ENCODE results near the gene PCNX3. TPM values are rescaled to one million over a fixed set of nuclear protein-coding genes. Genes with fewer than 3 reads are reported as not detected.
A peak's percentile ranks its signal among the peaks of the same experiment; 100 is the strongest.

The PCNX3 gene
- total and polyA plus RNA-seq, 5 donors = 10.2 to 17.2 (median 13.9) TPM

GRCh38 chr11:65580756-65581155 lies 34.8 kb upstream of the PCNX3 start:
- WGBS = 92% methylated on average over 8 of the region's 8 CpGs
- Histone ChIP-seq H3K27me3 (ENCODE audit: control insufficient read depth, insufficient read depth) (no peaks in the 10 kb centered on the region), H3K4me3 (ENCODE audit: low read length) (no peak overlapping the region), H3K27ac (ENCODE audit: low read length) (no peak overlapping the region), H3K4me1 (ENCODE audit: control insufficient read depth, insufficient read depth, low read length) (peaks cover 7% of the 10 kb centered on the region), H3K9me3 (ENCODE audit: control insufficient read depth, low read length) (no peaks in the 10 kb centered on the region)
- DNase-seq (peak in 1 of 3 donors; percentile 51), ATAC-seq (no peak)
- intact Hi-C loops (cut with DNase I) = no loop called here

- DNase-seq = peak in 1 of 3 donors; percentile 47
- Histone ChIP-seq H3K4me3 (ENCODE audit: low read length) (no peak overlapping the region), H3K27ac (ENCODE audit: low read length) (no peak overlapping the region), H3K4me1 (ENCODE audit: control insufficient read depth, insufficient read depth, low read length) (peaks cover 5% of the 10 kb centered on the region), H3K9me3 (ENCODE audit: control insufficient read depth, low read length) (no peaks in the 10 kb centered on the region), H3K27me3 (ENCODE audit: control insufficient read depth, insufficient read depth) (no peaks in the 10 kb centered on the region)
- 91% methylated on average over 3 of the region's 3 CpGs for WGBS
- intact Hi-C loops (cut with DNase I) = no loop called here
- no peak for ATAC-seq
These were observed 33.6 kb upstream of the PCNX3 start for GRCh38 chr11:65581928-65582327.

- no peak for ATAC-seq
- peak in 1 of 3 donors; percentile 53 for DNase-seq
- no peaks in the 10 kb centered on the region for H3K9me3 ChIP-seq (ENCODE audit: control insufficient read depth, low read length)
- no peak overlapping the region for H3K4me3 ChIP-seq (ENCODE audit: low read length)
- no peak overlapping the region for H3K27ac ChIP-seq (ENCODE audit: low read length)
- peaks cover 2% of the 10 kb centered on the region for H3K4me1 ChIP-seq (ENCODE audit: control insufficient read depth, insufficient read depth, low read length)
- 84% methylated on average over 10 of the region's 10 CpGs for WGBS
- intact Hi-C loops (cut with DNase I) = no loop called here
- H3K27me3 ChIP-seq (ENCODE audit: control insufficient read depth, insufficient read depth) = no peaks in the 10 kb centered on the region
These were observed 32.0 kb upstream of the PCNX3 start for GRCh38 chr11:65583589-65583988.

- H3K4me1 ChIP-seq (ENCODE audit: control insufficient read depth, insufficient read depth, low read length) = peaks cover 2% of the 10 kb centered on the region
- 83% methylated on average over 8 of the region's 8 CpGs for WGBS
- H3K27me3 ChIP-seq (ENCODE audit: control insufficient read depth, insufficient read depth) = no peaks in the 10 kb centered on the region
- intact Hi-C loops (cut with DNase I) = no loop called here
- no peak overlapping the region for H3K27ac ChIP-seq (ENCODE audit: low read length)
- peak in 1 of 3 donors; percentile 49 for DNase-seq
- H3K4me3 ChIP-seq (ENCODE audit: low read length) = no peak overlapping the region
- no peak for ATAC-seq
- no peaks in the 10 kb centered on the region for H3K9me3 ChIP-seq (ENCODE audit: control insufficient read depth, low read length)
These were observed 31.5 kb upstream of the PCNX3 start for GRCh38 chr11:65584106-65584505.

GRCh38 chr11:65584723-65585171 lies 30.8 kb upstream of the PCNX3 start:
- no peaks in the 10 kb centered on the region for H3K9me3 ChIP-seq (ENCODE audit: control insufficient read depth, low read length)
- WGBS = 68% methylated on average over 46 of the region's 46 CpGs
- DNase-seq (peak; percentile 28 to 71 (median 51)), ATAC-seq (no peak)
- H3K27ac ChIP-seq (ENCODE audit: low read length) = no peak overlapping the region
- no peaks in the 10 kb centered on the region for H3K27me3 ChIP-seq (ENCODE audit: control insufficient read depth, insufficient read depth)
- peaks cover 2% of the 10 kb centered on the region for H3K4me1 ChIP-seq (ENCODE audit: control insufficient read depth, insufficient read depth, low read length)
- no peak overlapping the region for H3K4me3 ChIP-seq (ENCODE audit: low read length)
- intact Hi-C loops (cut with DNase I) = no loop called here

GRCh38 chr11:65585396-65586246 lies 30.0 kb upstream of the PCNX3 start:
- ATAC-seq = no peak
- intact Hi-C loops (cut with DNase I) = no loop called here
- Histone ChIP-seq H3K27ac (ENCODE audit: low read length) (no peak overlapping the region), H3K27me3 (ENCODE audit: control insufficient read depth, insufficient read depth) (no peaks in the 10 kb centered on the region), H3K9me3 (ENCODE audit: control insufficient read depth, low read length) (no peaks in the 10 kb centered on the region), H3K4me1 (ENCODE audit: control insufficient read depth, insufficient read depth, low read length) (peaks cover 2% of the 10 kb centered on the region), H3K4me3 (ENCODE audit: low read length) (no peak overlapping the region)
- DNase-seq = peak in 2 of 3 donors; percentile 71 to 73
- 73% methylated on average over 51 of the region's 51 CpGs for WGBS

- Histone ChIP-seq H3K4me1 (ENCODE audit: control insufficient read depth, insufficient read depth, low read length) (peaks cover 2% of the 10 kb centered on the region), H3K4me3 (ENCODE audit: low read length) (no peak overlapping the region)
These were observed 29.3 kb upstream of the PCNX3 start for GRCh38 chr11:65586247-65586630.

GRCh38 chr11:65586676-65587075 lies 28.9 kb upstream of the PCNX3 start:
- Histone ChIP-seq H3K4me3 (ENCODE audit: low read length) (no peak overlapping the region), H3K27ac (ENCODE audit: low read length) (peak overlapping the region; percentile 64), H3K27me3 (ENCODE audit: control insufficient read depth, insufficient read depth) (no peaks in the 10 kb centered on the region), H3K9me3 (ENCODE audit: control insufficient read depth, low read length) (no peaks in the 10 kb centered on the region), H3K4me1 (ENCODE audit: control insufficient read depth, insufficient read depth, low read length) (peaks cover 2% of the 10 kb centered on the region)
- peak; percentile 10 to 16 for ATAC-seq
- peak in 2 of 3 donors; percentile 72 to 81 for DNase-seq
- intact Hi-C loops (cut with DNase I) = no loop called here
- WGBS = 49% methylated on average over 2 of the region's 2 CpGs

More at GRCh38 chr11:65586247-65586630, 29.3 kb upstream of the PCNX3 start:
- intact Hi-C loops (cut with DNase I) = no loop called here
- 70% methylated on average over 4 of the region's 4 CpGs for WGBS
- no peaks in the 10 kb centered on the region for H3K9me3 ChIP-seq (ENCODE audit: control insufficient read depth, low read length)
- no peak for ATAC-seq
- DNase-seq = no peak
- H3K27ac ChIP-seq (ENCODE audit: low read length) = peak overlapping the region; percentile 64
- H3K27me3 ChIP-seq (ENCODE audit: control insufficient read depth, insufficient read depth) = no peaks in the 10 kb centered on the region

- WGBS = 49% methylated on average over 13 of the region's 13 CpGs
- intact Hi-C loops (cut with DNase I) = no loop called here
- peak in 2 of 3 donors; percentile 82 to 85 for DNase-seq
These were observed 27.1 kb upstream of the PCNX3 start for GRCh38 chr11:65588199-65589054.

GRCh38 chr11:65589444-65590239 lies 25.9 kb upstream of the PCNX3 start:
- ATAC-seq (peak in 1 of 2 donors; percentile 7), DNase-seq (peak in 1 of 3 donors; percentile 66)
- Histone ChIP-seq H3K9me3 (ENCODE audit: control insufficient read depth, low read length) (no peaks in the 10 kb centered on the region), H3K27me3 (ENCODE audit: control insufficient read depth, insufficient read depth) (no peaks in the 10 kb centered on the region), H3K27ac (ENCODE audit: low read length) (no peak overlapping the region), H3K4me3 (ENCODE audit: low read length) (no peak overlapping the region), H3K4me1 (ENCODE audit: control insufficient read depth, insufficient read depth, low read length) (peaks cover 2% of the 10 kb centered on the region)
- 64% methylated on average over 9 of the region's 9 CpGs for WGBS
- intact Hi-C loops (cut with DNase I) = loop anchor here in 1 of 4 donors (5.0 kb wide), 1 partner anchor 47 kb away; no protein-coding TSS in a partner anchor

More at GRCh38 chr11:65588199-65589054, 27.1 kb upstream of the PCNX3 start:
- peak; percentile 31 to 42 for ATAC-seq
- Histone ChIP-seq H3K4me1 (ENCODE audit: control insufficient read depth, insufficient read depth, low read length) (peaks cover 2% of the 10 kb centered on the region), H3K9me3 (ENCODE audit: control insufficient read depth, low read length) (no peaks in the 10 kb centered on the region), H3K27me3 (ENCODE audit: control insufficient read depth, insufficient read depth) (no peaks in the 10 kb centered on the region), H3K4me3 (ENCODE audit: low read length) (no peak overlapping the region), H3K27ac (ENCODE audit: low read length) (peak overlapping the region; percentile 39)
